ENCODE data around the gene CEACAM6.
"Not testable (repeated sequence)": the region's sequence is repeated elsewhere in the genome, so short reads cannot be mapped to it uniquely, and the experiment has no call there.

CEACAM6 gene

DNA sequence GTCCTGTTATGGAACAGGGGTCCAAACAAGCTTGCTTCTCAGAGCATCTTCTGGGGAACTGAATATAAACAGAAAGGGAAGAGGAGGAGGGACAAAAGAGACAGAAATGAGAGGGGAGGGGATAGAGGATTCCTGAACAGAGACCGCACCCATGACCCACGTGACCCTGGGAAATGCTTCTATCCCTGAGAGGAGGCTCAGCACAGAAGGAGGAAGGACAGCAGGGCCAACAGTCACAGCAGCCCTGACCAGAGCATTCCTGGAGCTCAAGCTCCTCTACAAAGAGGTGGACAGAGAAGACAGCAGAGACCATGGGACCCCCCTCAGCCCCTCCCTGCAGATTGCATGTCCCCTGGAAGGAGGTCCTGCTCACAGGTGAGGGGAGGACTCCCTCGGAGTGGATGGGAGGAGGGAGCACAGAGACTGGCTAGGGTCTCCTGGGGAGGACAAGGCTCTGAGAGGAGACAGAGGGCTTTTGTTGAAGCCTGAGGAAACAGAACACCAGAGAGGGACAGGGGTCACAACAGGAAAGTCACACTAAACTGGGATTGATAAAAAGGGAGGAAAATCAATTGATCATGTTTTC lies at the start of gene CEACAM6:
TSS of gene CEACAM6 (plus strand) at position 203 of the 586 bp plus-strand sequence. CDS start at position 312, 109 bp downstream.
- DNase-seq (ENCODE audit: low read depth in 2 of 2): no peak

- DNase-seq (ENCODE audit: low read depth in 2 of 2): peak; percentile 19 to 43
Observed at GRCh38 chr19:41706741-41707501, 48.4 kb upstream of the CEACAM6 start.

DNA sequence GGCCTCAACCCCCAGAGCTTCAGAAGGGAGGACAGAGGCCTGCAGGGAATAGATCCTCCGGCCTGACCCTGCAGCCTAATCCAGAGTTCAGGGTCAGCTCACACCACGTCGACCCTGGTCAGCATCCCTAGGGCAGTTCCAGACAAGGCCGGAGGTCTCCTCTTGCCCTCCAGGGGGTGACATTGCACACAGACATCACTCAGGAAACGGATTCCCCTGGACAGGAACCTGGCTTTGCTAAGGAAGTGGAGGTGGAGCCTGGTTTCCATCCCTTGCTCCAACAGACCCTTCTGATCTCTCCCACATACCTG lies 47.9 kb upstream of the CEACAM6 start:
- no peak for DNase-seq (ENCODE audit: low read depth in 2 of 2)

- no peak for DNase-seq (ENCODE audit: low read depth in 2 of 2)
Observed at GRCh38 chr19:41707871-41708371, 47.4 kb upstream of the CEACAM6 start.

GRCh38 chr19:41708481-41708880 lies 46.8 kb upstream of the CEACAM6 start, which contains the start of gene CEACAM5:
TSS of gene CEACAM5 (plus strand) at chr19:41708626. CDS start at chr19:41708732, 106 bp downstream.
- DNase-seq (ENCODE audit: low read depth in 2 of 2): no peak

- not testable (repeated sequence) for DNase-seq (ENCODE audit: low read depth in 2 of 2)
Observed at GRCh38 chr19:41709516-41709915, 45.8 kb upstream of the CEACAM6 start.

DNA sequence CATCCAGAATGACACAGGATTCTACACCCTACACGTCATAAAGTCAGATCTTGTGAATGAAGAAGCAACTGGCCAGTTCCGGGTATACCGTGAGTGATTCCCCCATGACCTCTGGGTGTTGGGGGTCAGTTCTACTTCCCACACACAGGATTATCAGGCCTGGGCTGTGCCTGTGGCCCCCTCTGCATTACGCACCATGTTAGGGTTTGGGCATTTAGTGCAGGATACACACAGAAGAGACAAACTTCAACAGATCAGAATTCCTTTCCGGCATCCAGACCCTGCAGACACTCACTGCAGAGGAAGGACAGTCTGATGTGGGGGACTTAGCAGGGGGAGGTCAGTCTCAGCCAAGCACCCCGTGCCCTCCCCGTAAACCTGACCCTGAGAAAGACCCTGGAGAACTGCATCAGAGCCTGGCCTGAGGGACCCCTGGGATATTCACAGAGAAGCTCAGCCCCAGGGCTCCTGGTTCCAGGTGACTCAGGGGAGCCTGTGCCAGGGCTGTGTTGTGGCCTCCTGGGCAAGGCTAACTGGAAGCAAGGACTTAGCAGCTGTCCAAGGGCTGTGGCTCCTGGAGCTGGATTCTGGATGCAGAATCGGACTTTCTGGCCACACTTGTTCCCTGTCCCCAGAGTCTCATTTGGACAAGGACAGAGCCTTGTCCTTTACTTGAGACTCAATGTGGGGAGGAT lies 45.2 kb upstream of the CEACAM6 start:
- no peak for DNase-seq (ENCODE audit: low read depth in 2 of 2)

DNA sequence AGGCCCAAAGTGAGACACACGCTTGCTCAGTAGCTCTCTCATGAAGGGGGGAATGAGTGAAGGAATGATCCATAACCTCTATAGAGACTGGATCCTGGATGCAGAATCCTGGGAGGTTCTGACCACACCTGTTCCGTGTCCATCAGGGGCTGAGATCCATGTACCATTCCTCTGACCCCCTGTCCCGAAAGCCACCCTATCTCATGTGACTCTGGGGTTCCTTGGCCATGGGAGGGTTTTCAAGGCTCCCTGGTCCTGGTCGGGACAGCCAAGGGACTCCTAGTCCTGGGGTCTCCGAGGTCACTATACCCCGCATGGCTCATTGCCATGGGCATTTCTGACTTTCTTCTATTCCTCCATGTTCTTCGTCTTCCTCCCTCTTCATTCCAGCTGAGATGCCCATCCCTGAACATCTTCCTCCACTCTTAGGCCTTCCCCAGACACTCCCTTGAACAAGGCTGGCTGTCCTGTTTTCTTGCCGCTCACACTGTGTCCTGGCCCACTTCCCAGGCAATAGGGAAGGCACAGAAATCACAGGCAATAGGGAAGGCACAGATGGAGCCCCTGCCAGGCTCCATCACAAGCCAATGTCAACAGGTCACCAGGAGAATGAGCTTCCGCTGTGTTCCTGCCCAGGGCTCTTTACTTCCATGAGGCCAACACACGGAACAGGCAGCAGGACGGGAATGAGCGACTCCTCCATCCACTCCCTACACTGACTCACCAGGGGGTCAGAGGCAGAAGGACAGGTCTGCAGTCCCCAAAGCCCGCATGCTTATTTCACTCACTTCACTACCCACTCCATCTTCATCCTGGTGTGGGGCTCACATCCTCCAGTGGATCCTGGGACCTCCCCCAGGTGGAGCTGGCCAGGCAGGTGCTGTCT lies 43.7 kb upstream of the CEACAM6 start:
- no peak for DNase-seq (ENCODE audit: low read depth in 2 of 2)

- no peak for DNase-seq (ENCODE audit: low read depth in 2 of 2)
Observed at GRCh38 chr19:41714598-41714997, 40.7 kb upstream of the CEACAM6 start.

- no peak for DNase-seq (ENCODE audit: low read depth in 2 of 2)
Observed at GRCh38 chr19:41718761-41719160, 36.6 kb upstream of the CEACAM6 start.

GRCh38 chr19:41720103-41720502 lies 35.2 kb upstream of the CEACAM6 start:
- no peak for DNase-seq (ENCODE audit: low read depth in 2 of 2)

DNA sequence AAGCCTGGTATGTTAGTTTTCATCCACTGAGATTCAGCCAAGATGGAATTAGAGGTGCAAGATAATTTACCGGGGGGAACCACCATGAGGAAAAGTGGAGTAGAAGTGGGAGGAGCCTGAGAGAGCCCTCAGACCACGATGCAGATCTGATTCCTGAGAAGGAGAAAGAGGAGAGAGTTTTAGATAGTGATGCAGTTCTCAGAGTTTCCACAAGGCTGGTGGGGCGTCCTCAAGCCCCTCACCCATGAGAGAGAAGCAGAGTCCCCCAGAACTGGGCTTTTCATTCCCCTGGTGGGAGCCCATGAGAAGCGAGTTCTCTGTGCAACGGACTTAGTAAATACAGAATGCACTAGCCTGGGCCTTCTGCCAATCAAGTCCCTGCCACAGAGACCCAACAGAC lies 28.8 kb upstream of the CEACAM6 start:
- no peak for DNase-seq (ENCODE audit: low read depth in 2 of 2)

DNA sequence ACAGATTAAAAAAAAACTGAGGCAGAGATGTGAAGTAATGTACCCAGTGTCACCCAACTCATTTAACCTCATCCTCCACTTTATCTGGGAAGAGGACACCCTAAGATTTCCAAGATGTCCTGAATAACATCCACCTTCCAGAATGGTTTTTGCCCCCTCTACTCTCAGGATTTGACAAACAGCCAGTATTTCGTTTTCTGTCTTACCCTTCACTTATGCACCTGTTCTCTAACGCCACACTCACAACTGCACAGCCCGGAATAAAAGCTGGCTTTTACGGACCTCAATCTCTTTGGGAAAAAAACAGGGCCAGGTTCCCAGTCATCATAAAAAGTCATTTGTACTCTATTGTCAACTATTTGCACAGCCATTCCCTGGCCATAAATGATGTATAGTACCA lies 21.2 kb upstream of the CEACAM6 start:
- DNase-seq (ENCODE audit: low read depth in 2 of 2): no peak

DNA sequence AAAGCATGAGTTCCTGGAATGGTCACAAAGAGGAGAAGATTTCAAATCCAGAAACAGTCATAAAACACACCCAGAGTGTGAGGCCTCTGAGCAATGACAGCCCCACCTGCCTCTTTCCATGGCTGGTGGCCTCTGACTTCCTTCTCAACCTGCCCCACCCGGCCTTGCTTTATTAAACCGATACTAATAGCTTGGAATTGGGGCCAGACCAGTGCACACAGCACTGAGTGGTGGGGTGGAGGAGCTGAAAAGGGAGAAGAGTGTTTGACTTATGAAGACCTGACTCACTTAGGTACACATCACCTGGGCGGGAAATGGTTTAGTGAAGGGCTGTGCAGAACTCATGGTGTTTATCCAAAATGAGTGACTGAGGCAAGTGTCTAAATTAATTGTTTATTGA lies 20.7 kb upstream of the CEACAM6 start:
- no peak for DNase-seq (ENCODE audit: low read depth in 2 of 2)

DNA sequence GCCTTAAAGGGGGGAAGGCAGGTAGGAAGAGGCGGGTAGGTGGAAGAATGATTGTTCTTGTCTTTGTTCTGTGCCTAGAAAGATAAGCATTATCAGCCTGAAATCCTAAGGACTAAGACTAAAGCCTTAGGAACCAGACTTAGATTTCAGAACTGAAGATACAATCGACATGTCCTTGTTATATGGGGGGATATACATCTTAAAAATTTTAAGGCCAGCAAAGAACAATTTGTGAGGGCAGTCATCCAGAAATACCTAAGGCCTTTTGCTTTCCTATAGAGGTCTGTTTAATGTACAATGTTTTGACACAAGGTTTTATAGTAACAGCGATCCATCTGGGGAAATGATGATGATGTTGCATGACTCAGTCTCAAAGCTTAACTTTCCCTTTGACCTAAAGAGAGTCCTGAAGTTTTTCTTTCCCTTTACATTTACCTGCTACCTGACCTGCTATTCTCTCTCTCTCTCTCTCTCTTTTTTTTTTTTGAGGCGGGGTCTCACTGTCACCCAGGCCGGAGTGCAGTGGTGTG lies 20.2 kb upstream of the CEACAM6 start:
- no peak for DNase-seq (ENCODE audit: low read depth in 2 of 2)

- DNase-seq (ENCODE audit: low read depth in 2 of 2): no peak
Observed at GRCh38 chr19:41739361-41739760, 16.0 kb upstream of the CEACAM6 start.

GRCh38 chr19:41740415-41741243 lies 14.7 kb upstream of the CEACAM6 start:
- no peak for DNase-seq (ENCODE audit: low read depth in 2 of 2)

GRCh38 chr19:41741244-41741554 lies 14.1 kb upstream of the CEACAM6 start:
- DNase-seq (ENCODE audit: low read depth in 2 of 2): no peak

DNA sequence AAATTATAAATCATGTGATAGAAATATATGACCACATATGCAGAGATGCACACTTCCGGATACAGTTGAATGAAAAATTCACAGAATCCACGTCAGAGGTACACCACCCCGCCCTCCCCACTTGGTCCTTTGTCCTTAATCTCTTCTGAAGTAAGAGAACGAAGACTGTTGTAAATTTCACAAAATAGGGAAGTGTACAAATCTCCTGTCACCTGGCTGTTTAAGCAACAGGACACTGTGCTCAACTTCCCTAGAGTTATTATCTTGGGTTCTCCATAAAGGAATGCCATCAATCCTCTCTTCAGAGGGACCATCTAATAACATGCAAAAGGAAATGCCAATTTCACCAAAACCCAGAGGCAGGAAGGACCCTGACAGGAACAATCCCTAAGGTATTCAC lies 10.5 kb upstream of the CEACAM6 start:
- no peak for DNase-seq (ENCODE audit: low read depth in 2 of 2)

DNA sequence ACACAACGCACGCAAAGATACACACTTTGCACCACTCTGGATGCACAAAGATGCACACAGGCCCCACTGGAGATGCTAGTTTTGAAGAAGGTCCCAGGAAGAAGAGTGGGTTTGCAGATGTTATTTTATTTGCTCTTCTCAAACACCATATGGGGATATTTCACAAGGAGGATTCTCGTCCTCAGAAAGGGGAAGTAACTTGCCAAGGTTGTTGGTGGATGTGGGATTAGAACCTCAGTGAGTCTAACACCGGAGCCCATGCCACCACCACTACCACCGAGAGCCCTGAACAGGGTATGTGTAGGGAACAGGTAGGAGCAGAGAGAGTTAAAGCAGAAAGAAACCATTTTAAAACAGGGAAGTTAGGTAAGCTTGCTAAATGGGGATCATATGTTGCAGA lies 9.6 kb upstream of the CEACAM6 start:
- DNase-seq (ENCODE audit: low read depth in 2 of 2): no peak
